HEK293T (cell line): ENCODE data around the gene SC5D.

Experiments
- CTCF ChIA-PET: fragments of 350-600 bp; formaldehyde crosslinking; extraction: SDS; loops from one replicate; lab custom pipeline; 2021; ENCODE audit warnings: antibody characterized with exemption, inconsistent platforms; lab: Yijun Ruan, JAX
- POLR2A ChIA-PET: fragments of 350-600 bp; formaldehyde crosslinking; extraction: SDS; loops from one replicate; lab custom pipeline; 2020; ENCODE audit warnings: antibody characterized with exemption, inconsistent platforms; lab: Yijun Ruan, JAX
- DNase-seq: peaks from one replicate; pipeline ENCODE4 v3.0.0; 2012; ENCODE audit warnings: mixed read lengths; ENCODE audit errors: extremely low spot score
- ARNT ChIP-seq: fragments of 450-650 bp; IDR thresholded peaks from 2 replicates; pipeline ENCODE4 v1.6.1; 2017; ENCODE audit warnings: mild to moderate bottlenecking
- BHLHE40 ChIP-seq: fragments of 450-650 bp; IDR thresholded peaks from 2 replicates; pipeline ENCODE4 v1.6.1; 2016; ENCODE audit warnings: mild to moderate bottlenecking, moderate library complexity, borderline replicate concordance
- CTBP1 ChIP-seq: fragments of 450-650 bp; IDR thresholded peaks from 2 replicates; pipeline ENCODE4 v1.6.1; 2016; ENCODE audit warnings: borderline replicate concordance
- ELF4 ChIP-seq: fragments of 450-650 bp; IDR thresholded peaks from 2 replicates; pipeline ENCODE4 v1.6.1; 2017; ENCODE audit warnings: antibody characterized with exemption
- FOXA1 ChIP-seq: fragments of 450-650 bp; IDR thresholded peaks from 2 replicates; pipeline ENCODE4 v1.6.1; 2016; ENCODE audit warnings: mild to moderate bottlenecking
- FOXK2 ChIP-seq: fragments of 450-650 bp; IDR thresholded peaks from 2 replicates; pipeline ENCODE4 v1.6.1; 2016; ENCODE audit warnings: mild to moderate bottlenecking
- FOXM1 ChIP-seq: fragments of 450-650 bp; IDR thresholded peaks from 2 replicates; pipeline ENCODE4 v1.6.1; 2017; ENCODE audit warnings: mild to moderate bottlenecking, borderline replicate concordance
- HDGF ChIP-seq: fragments of 450-650 bp; IDR thresholded peaks from 2 replicates; pipeline ENCODE4 v1.6.1; 2017; ENCODE audit warnings: antibody characterized with exemption, borderline replicate concordance
- L3MBTL2 ChIP-seq: fragments of 450-650 bp; conservative IDR thresholded peaks from 2 replicates; pipeline ENCODE4 v1.6.1; 2016; ENCODE audit warnings: mild to moderate bottlenecking
- LEF1 ChIP-seq: fragments of 450-650 bp; IDR thresholded peaks from 2 replicates; pipeline ENCODE4 v1.6.1; 2017; ENCODE audit warnings: mild to moderate bottlenecking, borderline replicate concordance
- NFRKB ChIP-seq: fragments of 450-650 bp; IDR thresholded peaks from 2 replicates; pipeline ENCODE4 v1.6.1; 2016; ENCODE audit warnings: mild to moderate bottlenecking, moderate library complexity
- PKNOX1 ChIP-seq: fragments of 450-650 bp; IDR thresholded peaks from 2 replicates; pipeline ENCODE4 v1.6.1; 2016
- SP1 ChIP-seq: fragments of 450-650 bp; IDR thresholded peaks from 2 replicates; pipeline ENCODE4 v1.6.1; 2017
- SUZ12 ChIP-seq: fragments of 450-650 bp; IDR thresholded peaks from 2 replicates; pipeline ENCODE4 v1.6.1; 2016; ENCODE audit warnings: mild to moderate bottlenecking
- TARDBP ChIP-seq: fragments of 450-650 bp; IDR thresholded peaks from 2 replicates; pipeline ENCODE4 v1.6.1; 2016
- ZNF384 ChIP-seq: fragments of 450-650 bp; IDR thresholded peaks from 2 replicates; pipeline ENCODE4 v1.6.1; 2016

SC5D gene

GRCh38 chr11:121334973-121335710 lies 42.6 kb downstream of the SC5D start:
- CTCF ChIA-PET, result interaction anchor here (0.9 kb wide), 1 partner anchor 35 kb away, joined by 3 read pairs; no protein-coding TSS in a partner anchor
- no peak for DNase-seq
- POLR2A ChIA-PET, result no interaction called here

GRCh38 chr11:121336279-121336937 lies 43.8 kb downstream of the SC5D start:
- POLR2A ChIA-PET, result no interaction called here
- DNase-seq, result no peak

More at GRCh38 chr11:121334973-121335710, 42.6 kb downstream of the SC5D start:
- TF ChIP-seq PKNOX1 (no peak), HDGF (no peak), ZNF384 (no peak)

DNA sequence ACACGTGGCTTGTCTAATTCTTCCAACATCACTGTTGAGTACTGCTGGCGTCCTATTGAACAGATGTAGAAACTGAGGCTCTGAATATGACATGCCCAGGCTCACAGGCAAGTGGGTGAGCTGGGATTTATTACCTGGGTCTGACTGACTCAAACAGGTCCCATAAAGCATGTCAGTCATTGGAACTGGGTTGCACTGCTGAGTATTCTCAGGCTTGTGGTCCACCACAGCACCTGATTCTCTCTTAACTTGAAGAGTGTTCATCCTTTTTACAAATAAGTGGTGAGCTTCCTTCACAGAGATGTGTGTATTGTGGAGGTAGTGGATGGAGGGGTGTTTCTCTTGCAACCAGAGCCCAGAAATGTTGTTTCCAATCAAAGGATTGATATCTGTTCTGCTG lies 44.5 kb downstream of the SC5D start:
- ChIA-PET POLR2A (no interaction called here), CTCF (interaction anchor here (0.5 kb wide), 1 partner anchor 775 kb away, joined by 3 read pairs; no protein-coding TSS in a partner anchor)
- no peak for DNase-seq
- TF ChIP-seq PKNOX1 (no peak), FOXM1 (no peak), TARDBP (no peak)

More at GRCh38 chr11:121336279-121336937, 43.8 kb downstream of the SC5D start:
- CTCF ChIA-PET, result interaction anchor here (0.5 to 0.9 kb wide), 2 partner anchors 36 to 776 kb away, joined by 3 read pairs; no protein-coding TSS in a partner anchor
- TF ChIP-seq ARNT, result no peak
- no peak for TF ChIP-seq TARDBP
- TF ChIP-seq FOXK2, result no peak
- no peak for TF ChIP-seq PKNOX1
- no peak for TF ChIP-seq FOXA1
- no peak for TF ChIP-seq CTBP1
- no peak for TF ChIP-seq L3MBTL2
- TF ChIP-seq ZNF384, result no peak
- TF ChIP-seq ELF4, result no peak
- no peak for TF ChIP-seq BHLHE40
- no peak for TF ChIP-seq SUZ12
- no peak for TF ChIP-seq HDGF

DNA sequence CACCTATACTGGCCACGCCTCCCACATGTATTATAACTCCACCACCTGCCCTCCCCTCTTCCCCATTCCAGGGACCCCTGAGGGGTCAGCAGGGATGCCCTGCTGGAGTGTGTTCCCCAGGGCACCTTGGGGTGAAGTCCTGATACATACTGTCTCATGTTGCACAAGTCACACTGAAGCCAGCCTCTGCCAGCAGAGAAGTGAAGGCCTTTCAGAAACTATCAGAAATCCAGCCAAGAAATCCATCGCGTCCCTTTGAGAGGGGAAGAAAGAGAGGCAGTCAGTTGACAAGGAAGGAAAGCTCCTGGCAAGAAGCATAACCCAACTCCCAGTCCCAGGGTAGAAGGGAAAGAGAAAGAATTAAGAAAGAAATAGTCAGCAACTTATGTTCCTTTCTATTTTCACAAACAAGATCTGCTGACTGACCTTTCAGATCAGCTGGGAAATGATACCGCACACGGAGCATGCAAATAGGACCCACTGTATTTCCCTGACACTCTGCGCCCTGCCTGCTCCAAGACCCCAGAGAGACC lies 45.2 kb downstream of the SC5D start:
- DNase-seq, result no peak
- CTCF ChIA-PET, result no interaction called here
- TF ChIP-seq ZNF384 (no peak), FOXK2 (no peak), CTBP1 (no peak), ARNT (no peak), L3MBTL2 (no peak), BHLHE40 (no peak), ELF4 (no peak), LEF1 (no peak), FOXA1 (no peak), TARDBP (no peak), FOXM1 (no peak), SUZ12 (no peak), HDGF (no peak), SP1 (no peak), PKNOX1 (no peak), NFRKB (no peak)
- POLR2A ChIA-PET, result no interaction called here

DNA sequence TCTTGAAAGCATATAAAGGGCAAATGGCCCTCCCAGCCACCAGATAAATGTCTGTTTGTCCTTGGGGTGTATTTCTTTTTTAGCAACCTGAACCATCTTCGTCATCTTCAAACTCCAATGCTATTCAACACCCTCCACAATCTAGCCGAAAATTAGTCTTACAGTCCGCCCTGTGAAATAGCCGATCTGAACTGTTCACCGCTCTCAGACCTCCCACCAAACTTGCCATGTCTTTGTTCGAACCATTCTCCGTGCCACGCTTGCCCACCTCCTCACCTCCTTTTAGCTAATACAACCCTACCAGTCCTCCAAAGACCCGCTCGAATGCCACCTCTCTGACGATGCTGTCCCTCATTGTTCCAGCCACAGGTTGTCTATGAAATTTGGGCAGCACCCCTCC lies 46.0 kb downstream of the SC5D start:
- POLR2A ChIA-PET, result no interaction called here
- no peak for DNase-seq
- CTCF ChIA-PET, result no interaction called here
- no peak for TF ChIP-seq FOXA1
- no peak for TF ChIP-seq ZNF384
- TF ChIP-seq FOXM1, result no peak
- no peak for TF ChIP-seq FOXK2
- no peak for TF ChIP-seq ARNT
- TF ChIP-seq SP1, result no peak
- TF ChIP-seq HDGF, result no peak
- TF ChIP-seq ELF4, result no peak
- TF ChIP-seq PKNOX1, result no peak
- TF ChIP-seq SUZ12, result no peak
- no peak for TF ChIP-seq NFRKB
- no peak for TF ChIP-seq LEF1
- TF ChIP-seq L3MBTL2, result no peak
